ENCODE data around the gene TTLL9.

GRCh38 chr20:31937820-31938219 is 67.4 kb downstream of the TTLL9 start:
- no peak for TF ChIP-seq POLR2A (IDR thresholded peaks at IDR 0.05; ENCODE audit: low read depth, low read length)
- no peak for TF ChIP-seq SPI1 (IDR thresholded peaks at IDR 0.05; ENCODE audit: low read depth, low read length)
- TF ChIP-seq TAF1 (IDR thresholded peaks at IDR 0.05; ENCODE audit: low read depth, low read length), result no peak
